ENCODE data around the gene COX6A2. TPM values are rescaled to one million over a fixed set of nuclear protein-coding genes. Genes with fewer than 3 reads are reported as not detected.
A peak's percentile ranks its signal among the peaks of the same experiment; 100 is the strongest.

The COX6A2 gene
- total RNA-seq, 1 experiment from 2014 or later = not detected

DNA sequence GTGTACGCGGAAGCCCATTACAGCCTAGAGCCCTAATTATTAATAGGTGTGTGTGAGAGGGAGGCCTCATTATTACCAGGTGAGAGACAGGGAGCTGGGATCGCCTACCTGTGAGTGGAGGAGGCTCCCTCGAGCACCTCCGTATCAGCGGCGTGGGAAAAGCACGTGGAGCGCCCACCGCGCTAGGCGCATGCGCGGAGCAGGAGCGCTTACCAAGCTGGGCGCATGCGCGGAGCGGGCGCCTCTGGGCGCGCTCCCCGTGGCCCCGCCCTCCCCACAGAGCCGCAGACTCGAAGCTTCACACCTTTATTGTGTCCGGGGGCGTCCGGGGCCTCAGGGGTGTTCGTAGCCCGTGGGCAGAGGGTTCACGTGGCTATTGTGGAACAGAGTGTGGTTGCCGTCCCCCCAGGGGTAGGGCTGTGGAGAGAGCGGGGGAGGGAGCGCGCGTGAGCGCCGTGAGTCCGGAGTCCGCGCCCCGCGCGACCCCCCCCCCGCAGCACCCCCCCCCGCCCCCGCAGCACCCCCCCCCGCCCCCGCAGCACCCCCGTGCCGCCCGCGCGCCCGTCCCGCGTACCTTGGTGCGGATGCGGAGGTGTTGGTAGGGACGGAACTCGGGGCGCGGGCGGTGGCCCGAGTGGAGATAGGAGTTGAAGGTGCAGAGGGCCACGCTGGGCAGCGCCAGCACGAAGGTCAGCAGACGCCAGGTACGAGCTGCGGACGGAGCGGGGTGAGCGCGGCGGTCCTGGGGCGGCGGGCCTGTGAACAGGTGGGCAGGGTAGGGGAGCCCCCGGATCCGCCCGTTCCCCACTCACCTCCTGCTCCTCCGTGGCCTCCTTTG lies 500 bp downstream of the COX6A2 start (continued):
- TF ChIP-seq OVOL2 (CRISPR knock-in tag; IDR thresholded peaks at IDR 0.05; ENCODE audit: borderline replicate concordance) (no peak), ZSCAN18 (CRISPR knock-in tag; IDR thresholded peaks at IDR 0.05) (no peak), ZNF416 (CRISPR knock-in tag; IDR thresholded peaks at IDR 0.05) (no peak), ESRRA (CRISPR knock-in tag; IDR thresholded peaks at IDR 0.05; ENCODE audit: borderline replicate concordance) (no peak), ZMAT4 (CRISPR knock-in tag; IDR thresholded peaks at IDR 0.05) (no peak), CBFB (CRISPR knock-in tag; IDR thresholded peaks at IDR 0.05; ENCODE audit: low read depth) (no peak), FOXP4 (CRISPR knock-in tag; IDR thresholded peaks at IDR 0.05) (0 out of 2 replicates have a peak, but pooled peaks have one; percentile 28), GABPB1 (CRISPR knock-in tag; IDR thresholded peaks at IDR 0.05) (no peak), MXD4 (CRISPR knock-in tag; IDR thresholded peaks at IDR 0.05; ENCODE audit: borderline replicate concordance) (no peak), CREM (CRISPR knock-in tag; IDR thresholded peaks at IDR 0.05) (no peak), STAT6 (CRISPR knock-in tag; conservative IDR thresholded peaks at IDR 0.05; ENCODE audit: low read depth) (no peak), CREB1 (CRISPR knock-in tag; IDR thresholded peaks at IDR 0.05) (no peak)
- TF ChIP-seq, protein P1, sequence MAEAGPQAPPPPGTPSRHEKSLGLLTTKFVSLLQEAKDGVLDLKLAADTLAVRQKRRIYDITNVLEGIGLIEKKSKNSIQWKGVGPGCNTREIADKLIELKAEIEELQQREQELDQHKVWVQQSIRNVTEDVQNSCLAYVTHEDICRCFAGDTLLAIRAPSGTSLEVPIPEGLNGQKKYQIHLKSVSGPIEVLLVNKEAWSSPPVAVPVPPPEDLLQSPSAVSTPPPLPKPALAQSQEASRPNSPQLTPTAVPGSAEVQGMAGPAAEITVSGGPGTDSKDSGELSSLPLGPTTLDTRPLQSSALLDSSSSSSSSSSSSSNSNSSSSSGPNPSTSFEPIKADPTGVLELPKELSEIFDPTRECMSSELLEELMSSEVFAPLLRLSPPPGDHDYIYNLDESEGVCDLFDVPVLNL (CRISPR knock-in tag; IDR thresholded peaks at IDR 0.05; ENCODE audit: borderline replicate concordance, low read depth) = no peak
- TF ChIP-seq, protein P2, sequence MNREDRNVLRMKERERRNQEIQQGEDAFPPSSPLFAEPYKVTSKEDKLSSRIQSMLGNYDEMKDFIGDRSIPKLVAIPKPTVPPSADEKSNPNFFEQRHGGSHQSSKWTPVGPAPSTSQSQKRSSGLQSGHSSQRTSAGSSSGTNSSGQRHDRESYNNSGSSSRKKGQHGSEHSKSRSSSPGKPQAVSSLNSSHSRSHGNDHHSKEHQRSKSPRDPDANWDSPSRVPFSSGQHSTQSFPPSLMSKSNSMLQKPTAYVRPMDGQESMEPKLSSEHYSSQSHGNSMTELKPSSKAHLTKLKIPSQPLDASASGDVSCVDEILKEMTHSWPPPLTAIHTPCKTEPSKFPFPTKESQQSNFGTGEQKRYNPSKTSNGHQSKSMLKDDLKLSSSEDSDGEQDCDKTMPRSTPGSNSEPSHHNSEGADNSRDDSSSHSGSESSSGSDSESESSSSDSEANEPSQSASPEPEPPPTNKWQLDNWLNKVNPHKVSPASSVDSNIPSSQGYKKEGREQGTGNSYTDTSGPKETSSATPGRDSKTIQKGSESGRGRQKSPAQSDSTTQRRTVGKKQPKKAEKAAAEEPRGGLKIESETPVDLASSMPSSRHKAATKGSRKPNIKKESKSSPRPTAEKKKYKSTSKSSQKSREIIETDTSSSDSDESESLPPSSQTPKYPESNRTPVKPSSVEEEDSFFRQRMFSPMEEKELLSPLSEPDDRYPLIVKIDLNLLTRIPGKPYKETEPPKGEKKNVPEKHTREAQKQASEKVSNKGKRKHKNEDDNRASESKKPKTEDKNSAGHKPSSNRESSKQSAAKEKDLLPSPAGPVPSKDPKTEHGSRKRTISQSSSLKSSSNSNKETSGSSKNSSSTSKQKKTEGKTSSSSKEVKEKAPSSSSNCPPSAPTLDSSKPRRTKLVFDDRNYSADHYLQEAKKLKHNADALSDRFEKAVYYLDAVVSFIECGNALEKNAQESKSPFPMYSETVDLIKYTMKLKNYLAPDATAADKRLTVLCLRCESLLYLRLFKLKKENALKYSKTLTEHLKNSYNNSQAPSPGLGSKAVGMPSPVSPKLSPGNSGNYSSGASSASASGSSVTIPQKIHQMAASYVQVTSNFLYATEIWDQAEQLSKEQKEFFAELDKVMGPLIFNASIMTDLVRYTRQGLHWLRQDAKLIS (CRISPR knock-in tag; IDR thresholded peaks at IDR 0.05; ENCODE audit: borderline replicate concordance) = no peak
